Measurements from ENCODE around the gene CPSF2. TPM values are rescaled to one million over a fixed set of nuclear protein-coding genes. Genes with fewer than 3 reads are reported as not detected.

Gene CPSF2
- total RNA-seq, 2 experiments from 2014 or later = 96.2 to 103 TPM

- peaks cover 3% of the 10 kb centered on the region for H3K27me3 Mint-ChIP-seq
- H3K36me3 Mint-ChIP-seq (ENCODE audit: low read depth) = peaks cover 2% of the 10 kb centered on the region
- no peak for ATAC-seq
- no peak overlapping the region for H3K27ac Mint-ChIP-seq
- H3K9me3 Mint-ChIP-seq = peaks cover 7% of the 10 kb centered on the region
- H3K4me3 Mint-ChIP-seq = no peak overlapping the region
- intact Hi-C loops (cut with micrococcal nuclease) = no loop called here
- no peaks in the 10 kb centered on the region for H3K4me1 Mint-ChIP-seq (ENCODE audit: low read depth)
- no peak for TF ChIP-seq CTCF (IDR thresholded peaks at IDR 0.05)
- POLR2A ChIA-PET = no interaction called here
- DNase-seq = no peak
- CTCF ChIA-PET = interaction anchor here (1.1 kb wide), 1 partner anchor 18 kb away, joined by 3 read pairs; no protein-coding TSS in a partner anchor
Observed at GRCh38 chr14:92217936-92218335, 96.2 kb downstream of the CPSF2 start.

Other genes starting within 250 kb of the CPSF2 start
- 1 to 10 TPM; 1.3 to 1.4 TPM for gene FBLN5, start 174.3 kb upstream of the CPSF2 start, total RNA-seq
- 10 to 100 TPM; 33.5 to 35.5 TPM for gene TRIP11, start 81.9 kb upstream of the CPSF2 start, total RNA-seq
- gene ATXN3, start 15.4 kb upstream of the CPSF2 start, total RNA-seq = 10 to 100 TPM; 28.4 to 29.7 TPM
- gene NDUFB1, start 263 bp upstream of the CPSF2 start, total RNA-seq = 100 to 1,000 TPM; 102 TPM
- not detected for gene SLC24A4, start 201.2 kb downstream of the CPSF2 start, total RNA-seq

Measured in activated CD8-positive, alpha-beta T cell treated with anti-CD3 and anti-CD28 coated beads for 36 hours (primary cell).